Heart right ventricle (tissue), 16 donors: ENCODE data around the gene MVB12B. TPM values are rescaled to one million over a fixed set of nuclear protein-coding genes. Genes with fewer than 3 reads are reported as not detected.

Experiments used
- ATAC-seq, 8 donors: fragments of 200-7000 bp; cut with Tn5 transposase; one replicate each; pipeline ENCODE4 v1.9.1; 2020; ENCODE audit warnings: mild to moderate bottlenecking in 8 of 8, moderate library complexity in 8 of 8, moderate number of reproducible peaks in 1 of 8
- DNase-seq, 2 donors: peaks; one replicate each; pipeline ENCODE4 v3.0.0-alpha.2; 2020
- H3K27ac ChIP-seq, 10 donors: fragments of 200-600 bp; sonication (generic) in 2 of 10; one replicate each; pipeline versions ENCODE4 v1.5.0 to v1.8.0; 2020 to 2022; ENCODE audit warnings: mild to moderate bottlenecking in 3 of 10
- H3K27me3 ChIP-seq, 7 donors: fragments of 200-600 bp; one replicate each; pipeline ENCODE4 v1.8.0; 2021 to 2022; ENCODE audit warnings: mild to moderate bottlenecking in 2 of 7
- H3K36me3 ChIP-seq, 9 donors: fragments of 200-600 bp; sonication (generic) in 1 of 9; one replicate each; pipeline versions ENCODE4 v1.5.0 to v1.8.0; 2020 to 2022; ENCODE audit warnings: mild to moderate bottlenecking in 2 of 9
- H3K4me1 ChIP-seq, 9 donors: fragments of 200-600 bp; sonication (generic) in 1 of 9; one replicate each; pipeline versions ENCODE4 v1.5.0 to v1.8.0; 2020 to 2022; ENCODE audit warnings: mild to moderate bottlenecking in 4 of 9
- H3K4me3 ChIP-seq, 10 donors: fragments of 200-600 bp; sonication (generic) in 2 of 10; one replicate each; pipeline versions ENCODE4 v1.5.0 to v1.8.0; 2020 to 2022; ENCODE audit warnings: mild to moderate bottlenecking in 7 of 10, moderate library complexity in 2 of 10
- H3K9me3 ChIP-seq, 11 donors: fragments of 200-600 bp in 10 of 11; sonication (generic) in 2 of 11; one replicate each; pipeline versions ENCODE4 v1.5.0 to v1.8.0; 2013 to 2022; ENCODE audit warnings: mild to moderate bottlenecking in 2 of 11, control low read depth in 1 of 11, moderate library complexity in 1 of 11
- CTCF ChIP-seq, 9 donors: fragments of 200-600 bp; sonication (generic) in 2 of 9; IDR thresholded peaks; one replicate each; pipeline versions ENCODE4 v1.5.0 to v1.8.0; 2021 to 2022; ENCODE audit warnings: antibody characterized with exemption in 9 of 9, mild to moderate bottlenecking in 5 of 9, moderate library complexity in 1 of 9
- WGBS, 2 donors: extraction: QIAGEN DNeasy Blood & Tissue Kit; methylation state at CpG; one replicate each; pipeline ENCODE4 v1.1.7; 2013; ENCODE audit warnings: inconsistent platforms in 1 of 2; 5-methylcytosine and 5-hydroxymethylcytosine counted together
- intact Hi-C, 10 donors: fragments of 100-400 bp; cut with DNase I; formaldehyde crosslinking; loops; one replicate each; pipeline versions ENCODE4 v1.11.1 to v1.14.2; 2022
- polyA plus RNA-seq, 2 donors: library from polyadenylated mRNA; stranded (reverse); fragments of 200-250 nt; gene quantifications; one replicate each; pipeline ENCODE4 v1.2.3, GENCODE V29; 2013
- total RNA-seq, 10 donors: library from RNA; stranded (reverse); fragmentation: NEBNext Ultra II Directional in 3 of 10; extraction: Animal tissue kit (Norgen Biotek cat#: 25700) in 3 of 10; gene quantifications; one replicate each; pipeline versions ENCODE4 v1.2.1 to v1.2.4, GENCODE V29; 2021 to 2023
- donor health status: Arrhythmogenic right ventricular cardiomyopathy.
- donor health status: ischemic (EF 13 %, LVEDD 7.1; RV severe dilation, severe dysfunction).
- donor health status: healthy with polysubstance abuse.
- donor health status: DM: no; HTN: yes; CAD: no.
- donor health status: DM: no; HTN: no; CAD: no.
- donor health status: ischemic (EF 25% LVEDD 6.9; RV normal size, moderate dysfunction).
- donor health status: ischemic (EF 25% LVEDD 5.7; RV mildly dilated, moderate dysfunction).
- donor health status: healthy.
- donor health status: DM: yes; HTN: yes; CAD: no.
- donor health status: Ischemic cardiomyopathy.
- donor health status: ischemic (EF 35%, LVEDD 5.7; RV mildly dilated, moderate dysfunction).
- donor health status: nonischemic (EF 11% LVEDD 7.7; RV severe dilation, severe dysfunction).
- donor health status: DM: yes; HTN: yes; CAD: no.
- donor health status: PGD.
- donor health status: ischemic (EF 29% LVEDD 5.4; RV normal size, mild dysfunction).
- donor health status: nonischemic (EF 23%, LVEDD 6.1; RV moderate dilation, normal function).

Gene MVB12B
- total and polyA plus RNA-seq, 12 donors: 2.8 to 16.5 (median 10.6) TPM

- intact Hi-C loops: no loop called here
- Histone ChIP-seq H3K9me3 (no peaks in the 10 kb centered on the region), H3K4me3 (no peak overlapping the region), H3K4me1 (peaks cover 7 to 56% (median 24%) of the 10 kb centered on the region in 9 donors), H3K36me3 (peaks cover 0 to 8% (median 0%) of the 10 kb centered on the region in 9 donors), H3K27me3 (no peaks in the 10 kb centered on the region), H3K27ac (peak overlapping the region in 2 of 10 donors; percentile 15 to 42)
- 83 to 90% methylated on average over 6 of the region's 6 CpGs for WGBS, 2 donors
- no peak for DNase-seq
- no peak for TF ChIP-seq CTCF (IDR thresholded peaks at IDR 0.05)
- ATAC-seq: no peak
Observed at GRCh38 chr9:126372716-126373115, 46.1 kb downstream of the MVB12B start.

- TF ChIP-seq CTCF (IDR thresholded peaks at IDR 0.05): no peak
- peaks cover 0 to 8% (median 0%) of the 10 kb centered on the region in 9 donors for H3K36me3 ChIP-seq
- DNase-seq (no peak), ATAC-seq (peak in 3 of 8 donors; percentile 18 to 38 (median 28))
- intact Hi-C loops: no loop called here
- H3K27me3 ChIP-seq: no peaks in the 10 kb centered on the region
- 60 to 73% methylated on average over 5 of the region's 5 CpGs for WGBS, 2 donors
- no peak overlapping the region for H3K4me3 ChIP-seq
- no peaks in the 10 kb centered on the region for H3K9me3 ChIP-seq
- peaks cover 7 to 56% (median 24%) of the 10 kb centered on the region in 9 donors for H3K4me1 ChIP-seq
- H3K27ac ChIP-seq: peak overlapping the region in 2 of 10 donors; percentile 15 to 42
Observed at GRCh38 chr9:126373241-126373640, 46.6 kb downstream of the MVB12B start.

DNA sequence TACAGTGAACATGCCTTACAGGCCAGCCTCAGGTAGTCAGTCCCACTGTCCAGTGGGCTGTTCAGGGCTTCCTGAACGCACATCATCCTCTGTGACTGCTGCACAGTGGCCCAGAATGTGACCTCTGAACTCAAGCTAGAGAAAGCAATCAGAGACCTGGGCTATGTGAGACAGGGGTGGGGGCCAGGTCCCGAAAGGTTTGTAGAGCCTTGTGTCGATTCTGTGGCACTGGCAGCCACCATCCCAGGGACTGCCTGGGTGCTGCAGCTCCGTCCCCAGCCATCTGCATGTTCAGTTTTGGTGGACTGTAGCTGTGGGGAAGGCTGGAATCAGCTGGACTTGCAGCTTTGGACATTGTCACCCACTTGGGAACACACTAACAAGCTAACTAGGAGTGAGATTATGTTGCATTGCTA, 47.7 kb downstream of the MVB12B start:
- H3K9me3 ChIP-seq: no peaks in the 10 kb centered on the region
- ATAC-seq: no peak
- H3K27me3 ChIP-seq: no peaks in the 10 kb centered on the region
- 77 to 86% methylated on average over 4 of the region's 4 CpGs for WGBS, 2 donors
- peak overlapping the region in 1 of 10 donors; percentile 6 for H3K27ac ChIP-seq
- peaks cover 7 to 59% (median 24%) of the 10 kb centered on the region in 9 donors for H3K4me1 ChIP-seq
- peaks cover 0 to 8% (median 0%) of the 10 kb centered on the region in 9 donors for H3K36me3 ChIP-seq
- TF ChIP-seq CTCF (IDR thresholded peaks at IDR 0.05): no peak
- H3K4me3 ChIP-seq: no peak overlapping the region
- intact Hi-C loops: no loop called here
- no peak for DNase-seq

GRCh38 chr9:126375386-126375785, 48.8 kb downstream of the MVB12B start:
- peaks cover 7 to 62% (median 24%) of the 10 kb centered on the region in 9 donors for H3K4me1 ChIP-seq
- peak overlapping the region in 2 of 10 donors; percentile 4 to 12 for H3K4me3 ChIP-seq
- WGBS, 2 donors: 30 to 47% methylated on average over 7 of the region's 7 CpGs
- H3K27ac ChIP-seq: peak overlapping the region in 5 of 10 donors; percentile 1 to 77 (median 23)
- no peaks in the 10 kb centered on the region for H3K9me3 ChIP-seq
- peaks cover 0 to 8% (median 0%) of the 10 kb centered on the region in 9 donors for H3K36me3 ChIP-seq
- DNase-seq (no peak), ATAC-seq (peak; percentile 53 to 87 (median 78))
- H3K27me3 ChIP-seq: no peaks in the 10 kb centered on the region
- peak in 2 of 9 donors; percentile 7 to 21 for TF ChIP-seq CTCF (IDR thresholded peaks at IDR 0.05)
- intact Hi-C loops: no loop called here
